Thyroid gland (tissue), 4 donors: Measurements from ENCODE around the gene NKX1-1.

Experiments
- POLR2A ChIP-seq, 2 donors: fragments of 450-650 bp; IDR thresholded peaks; one replicate each; pipeline ENCODE4 v1.6.1; 2017; ENCODE audit warnings: antibody characterized with exemption in 2 of 2, mild to moderate bottlenecking in 2 of 2, moderate library complexity in 1 of 2
- TF ChIP-seq, protein P1 (sequence below), 6 experiments: fragments of 200-600 bp in 3 of 6; fragments of 450-650 bp in 3 of 6; sonication (generic) in 3 of 6; IDR thresholded peaks; one replicate each; pipeline ENCODE4 v1.5.1; 2016 to 2019; ENCODE audit warnings: antibody characterized with exemption in 6 of 6, mild to moderate bottlenecking in 2 of 6, inconsistent platforms in 1 of 6, moderate library complexity in 1 of 6

DNA sequence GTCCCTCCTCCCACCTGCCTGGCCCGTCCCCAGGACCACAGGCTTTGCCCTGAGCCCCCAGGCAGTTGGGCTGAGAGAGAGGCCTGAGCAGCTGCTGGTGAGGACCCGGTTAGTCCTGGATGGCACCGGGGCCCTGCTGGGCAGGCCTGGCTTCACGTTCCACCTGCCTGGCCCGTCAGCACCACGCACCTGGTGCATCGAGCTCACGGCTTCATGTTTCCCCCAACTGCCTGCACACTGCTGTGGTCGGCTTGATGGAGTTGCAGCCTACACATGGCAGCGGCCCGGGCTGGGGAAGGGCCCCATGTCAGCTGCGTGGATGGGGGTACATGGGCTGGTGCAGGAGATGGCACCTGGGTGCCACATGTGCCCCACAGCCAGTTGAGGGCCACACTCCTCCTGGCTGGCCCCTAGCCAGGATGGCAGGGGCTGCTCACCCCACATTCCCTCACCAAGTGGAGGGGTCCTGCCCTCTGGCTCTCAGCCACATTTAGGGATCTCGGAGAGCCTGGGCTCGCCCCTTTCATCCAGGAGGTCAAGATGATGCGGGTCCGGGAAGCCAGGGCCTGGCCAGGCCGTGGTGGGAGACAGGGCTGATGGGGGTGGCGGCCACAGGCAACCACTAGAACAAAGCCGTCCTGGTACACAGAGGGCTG is 28.5 kb downstream of the NKX1-1 start:
- TF ChIP-seq, protein P1, sequence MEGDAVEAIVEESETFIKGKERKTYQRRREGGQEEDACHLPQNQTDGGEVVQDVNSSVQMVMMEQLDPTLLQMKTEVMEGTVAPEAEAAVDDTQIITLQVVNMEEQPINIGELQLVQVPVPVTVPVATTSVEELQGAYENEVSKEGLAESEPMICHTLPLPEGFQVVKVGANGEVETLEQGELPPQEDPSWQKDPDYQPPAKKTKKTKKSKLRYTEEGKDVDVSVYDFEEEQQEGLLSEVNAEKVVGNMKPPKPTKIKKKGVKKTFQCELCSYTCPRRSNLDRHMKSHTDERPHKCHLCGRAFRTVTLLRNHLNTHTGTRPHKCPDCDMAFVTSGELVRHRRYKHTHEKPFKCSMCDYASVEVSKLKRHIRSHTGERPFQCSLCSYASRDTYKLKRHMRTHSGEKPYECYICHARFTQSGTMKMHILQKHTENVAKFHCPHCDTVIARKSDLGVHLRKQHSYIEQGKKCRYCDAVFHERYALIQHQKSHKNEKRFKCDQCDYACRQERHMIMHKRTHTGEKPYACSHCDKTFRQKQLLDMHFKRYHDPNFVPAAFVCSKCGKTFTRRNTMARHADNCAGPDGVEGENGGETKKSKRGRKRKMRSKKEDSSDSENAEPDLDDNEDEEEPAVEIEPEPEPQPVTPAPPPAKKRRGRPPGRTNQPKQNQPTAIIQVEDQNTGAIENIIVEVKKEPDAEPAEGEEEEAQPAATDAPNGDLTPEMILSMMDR (IDR thresholded peaks at IDR 0.05), result no peak
- no peak for TF ChIP-seq POLR2A (IDR thresholded peaks at IDR 0.05)
